Prostate gland (tissue), 2 donors: ENCODE data around the gene KBTBD6.

Experiments used
- CTCF ChIP-seq, 4 experiments: fragments of 200-600 bp in 2 of 4; fragments of 450-650 bp in 2 of 4; sonication (generic) in 2 of 4; IDR thresholded peaks; 1 replicate in 3 of 4; 2 replicates in 1 of 4; pipeline ENCODE4 v1.5.1; 2016 to 2019; ENCODE audit warnings: antibody characterized with exemption in 4 of 4, mild to moderate bottlenecking in 2 of 4, moderate library complexity in 2 of 4
- POLR2A ChIP-seq: fragments of 450-650 bp; IDR thresholded peaks from one replicate; pipeline ENCODE4 v1.6.1; 2016; ENCODE audit warnings: antibody characterized with exemption, mild to moderate bottlenecking
- POLR2AphosphoS5 ChIP-seq: sonication (generic); formaldehyde crosslinking; IDR thresholded peaks from one replicate; pipeline ENCODE4 v1.6.1; 2017; ENCODE audit warnings: antibody characterized with exemption

GRCh38 chr13:41178040-41178439 is 45.4 kb upstream of the KBTBD6 start:
- TF ChIP-seq CTCF (IDR thresholded peaks at IDR 0.05) (no peak), POLR2A (no peak), POLR2AphosphoS5 (no peak)
